Activated CD4-positive, alpha-beta T cell treated with anti-CD3 and anti-CD28 coated beads, Interleukin-10, Interleukin-2, amounts not matched to agents 100 ng/mL and 50 ng/mL, durations not matched to agents 16 hours and 8 hours (primary cell): ENCODE results near the gene METTL2B.
"Not testable (repeated sequence)": the region's sequence is repeated elsewhere in the genome, so short reads cannot be mapped to it uniquely, and the experiment has no call there.

Experiments
- DNase-seq: peaks from one replicate; pipeline ENCODE4 v3.0.0-alpha.2; 2020

The METTL2B gene

GRCh38 chr7:128455543-128456254 lies 20.8 kb upstream of the METTL2B start, which contains the start of gene HILPDA:
Gene HILPDA, plus strand, starts transcription at chr7:128455878. Its CDS starts 1,391 bp downstream, at chr7:128457269.
- peak; percentile 97 for DNase-seq

GRCh38 chr7:128456255-128456725 lies 20.3 kb upstream of the METTL2B start:
- DNase-seq, result no peak

GRCh38 chr7:128457385-128457784 lies 19.2 kb upstream of the METTL2B start:
- DNase-seq, result not testable (repeated sequence)

GRCh38 chr7:128458956-128459355 lies 17.6 kb upstream of the METTL2B start:
- peak; percentile 79 for DNase-seq

GRCh38 chr7:128459394-128459878 lies 17.1 kb upstream of the METTL2B start:
- DNase-seq, result peak; percentile 79

- DNase-seq, result no peak
These were observed 14.1 kb upstream of the METTL2B start for GRCh38 chr7:128462460-128462859.

- DNase-seq, result not testable (repeated sequence)
These were observed 13.2 kb upstream of the METTL2B start for GRCh38 chr7:128463345-128463744.

GRCh38 chr7:128463933-128464332 lies 12.6 kb upstream of the METTL2B start:
- DNase-seq, result not testable (repeated sequence)

- DNase-seq, result not testable (repeated sequence)
These were observed 9.7 kb upstream of the METTL2B start for GRCh38 chr7:128466871-128467270.

- DNase-seq, result not testable (repeated sequence)
These were observed 765 bp downstream of the METTL2B start for GRCh38 chr7:128477336-128477690.

GRCh38 chr7:128479082-128479481 lies 2.5 kb downstream of the METTL2B start:
- not testable (repeated sequence) for DNase-seq

- DNase-seq, result not testable (repeated sequence)
These were observed 11.6 kb downstream of the METTL2B start for GRCh38 chr7:128488134-128488533.

GRCh38 chr7:128497405-128497804 lies 20.9 kb downstream of the METTL2B start:
- no peak for DNase-seq

- DNase-seq, result not testable (repeated sequence)
These were observed 28.9 kb downstream of the METTL2B start for GRCh38 chr7:128505416-128505815.

GRCh38 chr7:128506819-128507218 lies 30.3 kb downstream of the METTL2B start:
- DNase-seq, result peak; percentile 5

GRCh38 chr7:128507321-128507993 lies 30.9 kb downstream of the METTL2B start:
- DNase-seq, result not testable (repeated sequence)

GRCh38 chr7:128511692-128512091 lies 35.1 kb downstream of the METTL2B start:
- DNase-seq, result peak; percentile 42

- DNase-seq, result not testable (repeated sequence)
These were observed 38.7 kb downstream of the METTL2B start for GRCh38 chr7:128515232-128515631.

- not testable (repeated sequence) for DNase-seq
These were observed 40.5 kb downstream of the METTL2B start for GRCh38 chr7:128517023-128517422.

- DNase-seq, result peak; percentile 74
These were observed 46.8 kb downstream of the METTL2B start for GRCh38 chr7:128523226-128523931.

GRCh38 chr7:128523932-128524524 lies 47.5 kb downstream of the METTL2B start:
- not testable (repeated sequence) for DNase-seq

- not testable (repeated sequence) for DNase-seq
These were observed 49.0 kb downstream of the METTL2B start for GRCh38 chr7:128525584-128525983.

- not testable (repeated sequence) for DNase-seq
These were observed 49.5 kb downstream of the METTL2B start for GRCh38 chr7:128526062-128526466.
